ENCODE results near the gene NINJ1. TPM values are rescaled to one million over a fixed set of nuclear protein-coding genes. Genes with fewer than 3 reads are reported as not detected.

Gene NINJ1, protein sequence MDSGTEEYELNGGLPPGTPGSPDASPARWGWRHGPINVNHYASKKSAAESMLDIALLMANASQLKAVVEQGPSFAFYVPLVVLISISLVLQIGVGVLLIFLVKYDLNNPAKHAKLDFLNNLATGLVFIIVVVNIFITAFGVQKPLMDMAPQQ
- 100 to 1,000 TPM; 118 to 120 TPM for total RNA-seq

GRCh38 chr9:93134015-93134739 is at the start of gene NINJ1:
NINJ1 (minus strand) TSS chr9:93134251; CDS start chr9:93134217, 34 bp downstream.
- peaks cover 27% of the 10 kb centered on the region for H3K36me3 Mint-ChIP-seq (ENCODE audit: low read depth)
- no peaks in the 10 kb centered on the region for H3K27me3 Mint-ChIP-seq
- peak; percentile 95 for DNase-seq
- ChIA-PET CTCF (interaction anchor here (1.0 to 1.3 kb wide), 3 partner anchors 14 to 26 kb away, joined by 3 to 10 read pairs (median 3); no protein-coding TSS in a partner anchor), POLR2A (interaction anchor here (0.6 to 3.0 kb wide), 16 partner anchors 8 to 179 kb away, joined by 3 to 19 read pairs (median 4); partner anchors contain the start of gene CARD19)
- H3K27ac Mint-ChIP-seq: peak within 1 kb of the TSS; percentile 93
- no peak for TF ChIP-seq CTCF (IDR thresholded peaks at IDR 0.05)
- H3K4me1 Mint-ChIP-seq (ENCODE audit: low read depth): peaks cover 59% of the 10 kb centered on the region
- ATAC-seq: peak; percentile 79
- H3K9me3 Mint-ChIP-seq: peaks cover 2% of the 10 kb centered on the region
- intact Hi-C loops (cut with micrococcal nuclease): loop anchor here (5.0 kb wide), 1 partner anchor 37 kb away; the partner anchor contains the start of gene CARD19
- H3K4me3 Mint-ChIP-seq: peak within 1 kb of the TSS; percentile 91

DNA sequence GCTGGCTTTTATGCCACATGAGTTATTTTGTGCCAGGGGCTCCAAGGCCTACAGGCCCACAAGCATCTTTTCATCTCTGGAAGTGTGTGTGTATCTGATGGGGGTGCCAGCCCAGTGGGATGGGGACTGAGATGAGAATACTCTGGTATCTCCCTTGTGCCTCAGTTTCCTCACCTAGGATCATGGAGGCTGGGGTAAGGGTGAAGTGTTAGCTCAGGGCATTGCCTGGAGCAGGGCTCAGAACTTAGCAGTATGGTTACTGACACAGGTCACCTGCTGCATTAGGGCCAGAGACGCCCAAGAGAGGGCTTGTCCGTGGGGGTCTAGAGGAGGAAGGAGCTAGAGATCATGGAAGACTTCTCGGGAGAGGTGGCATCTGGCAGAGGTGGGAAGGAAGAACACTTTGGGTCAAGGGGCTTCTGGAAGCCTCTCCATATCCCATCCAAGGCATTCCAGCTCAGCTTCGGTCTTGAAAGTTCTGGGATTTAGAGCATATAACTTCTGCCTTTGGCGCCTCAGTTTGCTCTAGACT is 49.1 kb upstream of the NINJ1 start:
- DNase-seq (no peak), ATAC-seq (no peak)
- Mint-ChIP-seq H3K4me1 (ENCODE audit: low read depth) (no peaks in the 10 kb centered on the region), H3K36me3 (ENCODE audit: low read depth) (no peaks in the 10 kb centered on the region), H3K27me3 (peaks cover 39% of the 10 kb centered on the region), H3K4me3 (peak overlapping the region; percentile 59), H3K9me3 (no peaks in the 10 kb centered on the region), H3K27ac (no peak overlapping the region)
- ChIA-PET POLR2A (interaction anchor here (1.1 kb wide), 1 partner anchor 33 kb away, joined by 3 read pairs; no protein-coding TSS in a partner anchor), CTCF (interaction anchor here (1.4 kb wide), 1 partner anchor 13 kb away, joined by 4 read pairs; no protein-coding TSS in a partner anchor)
- no peak for TF ChIP-seq CTCF (IDR thresholded peaks at IDR 0.05)
- intact Hi-C loops (cut with micrococcal nuclease): no loop called here

DNA sequence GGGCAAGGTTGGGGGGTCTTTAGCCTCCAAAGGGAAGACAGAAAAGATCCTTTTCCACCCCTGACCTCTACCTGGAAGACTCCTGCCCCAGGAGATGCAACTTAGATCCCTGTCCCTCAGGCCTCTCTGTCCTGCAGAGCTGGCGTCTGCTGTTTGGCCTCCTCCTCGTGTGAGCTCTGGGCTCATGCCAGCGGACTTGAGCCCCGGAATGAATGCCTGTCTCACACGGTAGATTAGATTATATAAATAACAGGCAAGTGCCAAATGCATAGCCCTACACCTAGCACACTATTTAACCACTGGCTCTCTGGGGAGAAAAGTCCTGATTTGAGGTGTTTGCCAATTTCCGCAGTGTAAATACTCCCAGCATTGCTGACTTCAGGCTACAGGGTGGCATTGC is 48.5 kb upstream of the NINJ1 start:
- intact Hi-C loops (cut with micrococcal nuclease): no loop called here
- Mint-ChIP-seq H3K9me3 (no peaks in the 10 kb centered on the region), H3K36me3 (ENCODE audit: low read depth) (no peaks in the 10 kb centered on the region), H3K27ac (no peak overlapping the region), H3K4me1 (ENCODE audit: low read depth) (no peaks in the 10 kb centered on the region), H3K4me3 (no peak overlapping the region), H3K27me3 (peaks cover 37% of the 10 kb centered on the region)
- DNase-seq: no peak
- ATAC-seq: no peak
- ChIA-PET POLR2A (interaction anchor here (1.1 kb wide), 1 partner anchor 33 kb away, joined by 3 read pairs; no protein-coding TSS in a partner anchor), CTCF (interaction anchor here (0.7 to 1.4 kb wide), 2 partner anchors 7 to 14 kb away, joined by 3 to 4 read pairs; no protein-coding TSS in a partner anchor)
- no peak for TF ChIP-seq CTCF (IDR thresholded peaks at IDR 0.05)

DNA sequence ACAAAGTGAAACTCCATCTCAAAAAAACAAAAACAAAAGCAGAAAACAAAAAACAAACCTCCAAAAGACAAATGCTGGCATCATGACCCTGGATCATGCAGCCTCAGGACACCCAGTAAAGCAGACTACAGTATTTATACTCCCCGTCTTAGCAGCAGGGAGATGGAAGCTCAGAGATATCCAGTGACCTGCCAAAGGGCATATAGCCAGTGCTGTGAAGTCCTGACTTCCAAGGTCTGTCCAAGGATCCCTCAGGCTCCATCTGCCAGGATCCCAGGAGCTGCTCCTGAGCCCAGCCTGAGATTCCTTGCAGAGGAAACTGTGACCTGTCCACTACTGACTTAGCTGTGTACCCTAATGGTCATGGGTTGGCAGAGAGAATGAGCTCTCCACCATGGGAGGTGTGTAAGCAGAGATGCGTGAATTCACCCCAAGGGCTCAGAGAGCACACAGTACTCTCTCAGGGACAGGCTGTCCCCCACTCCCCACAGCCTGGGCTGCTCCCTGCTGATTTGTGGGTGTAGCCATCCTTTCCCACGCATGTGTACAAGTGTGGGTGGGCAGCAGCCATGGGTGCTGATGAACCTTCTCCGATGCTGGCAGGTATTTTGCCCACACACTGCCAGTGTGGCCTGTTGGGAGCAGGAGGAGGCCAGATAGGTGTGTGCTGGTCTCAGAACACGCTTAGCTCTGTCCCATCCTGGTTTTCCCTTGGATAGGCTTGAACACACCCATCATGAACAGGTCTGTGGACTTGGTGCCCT is 47.8 kb upstream of the NINJ1 start:
- intact Hi-C loops (cut with micrococcal nuclease): no loop called here
- Mint-ChIP-seq H3K9me3 (no peaks in the 10 kb centered on the region), H3K27ac (no peak overlapping the region), H3K36me3 (ENCODE audit: low read depth) (no peaks in the 10 kb centered on the region), H3K4me1 (ENCODE audit: low read depth) (no peaks in the 10 kb centered on the region), H3K4me3 (no peak overlapping the region), H3K27me3 (peaks cover 35% of the 10 kb centered on the region)
- ChIA-PET CTCF (interaction anchor here (0.7 kb wide), 1 partner anchor 8 kb away, joined by 3 read pairs; no protein-coding TSS in a partner anchor), POLR2A (interaction anchor here (1.0 kb wide), 1 partner anchor 128 kb away, joined by 4 read pairs; no protein-coding TSS in a partner anchor)
- TF ChIP-seq CTCF (IDR thresholded peaks at IDR 0.05): no peak
- no peak for ATAC-seq
- no peak for DNase-seq

All from activated CD8-positive, alpha-beta T cell treated with anti-CD3 and anti-CD28 coated beads for 36 hours (primary cell).